Trophoblast cell (in vitro differentiated cells and primary cell): ENCODE results near the gene VMP1.

ENCODE experiments used
- DNase-seq, 2 donors: peaks; one replicate each; pipeline ENCODE4 v3.0.0-alpha.2; 2016
- H2AFZ ChIP-seq: 2 replicates; pipeline ENCODE4 v1.6.1; 2013; ENCODE audit warnings: low read length, moderate library complexity, mild to moderate bottlenecking; ENCODE audit not compliant: insufficient read depth, poor library complexity
- H2AK5ac ChIP-seq: 2 replicates; pipeline ENCODE4 v1.6.1; 2013; ENCODE audit warnings: mild to moderate bottlenecking, low read length
- H2BK120ac ChIP-seq: 2 replicates; pipeline ENCODE4 v1.6.1; 2013; ENCODE audit warnings: low read length, mild to moderate bottlenecking, moderate library complexity; ENCODE audit not compliant: insufficient read depth, poor library complexity
- H2BK12ac ChIP-seq: 2 replicates; pipeline ENCODE4 v1.6.1; 2013; ENCODE audit warnings: mild to moderate bottlenecking, low read length, moderate library complexity
- H2BK5ac ChIP-seq: 2 replicates; pipeline ENCODE4 v1.6.1; 2013; ENCODE audit warnings: low read length, low read depth, moderate library complexity, mild to moderate bottlenecking; ENCODE audit not compliant: poor library complexity
- H3K14ac ChIP-seq: 2 replicates; pipeline ENCODE4 v1.6.1; 2013; ENCODE audit warnings: mild to moderate bottlenecking, low read length
- H3K18ac ChIP-seq: 2 replicates; pipeline ENCODE4 v1.6.1; 2013; ENCODE audit warnings: mild to moderate bottlenecking, low read length
- H3K23ac ChIP-seq: 2 replicates; pipeline ENCODE4 v1.6.1; 2013; ENCODE audit warnings: low read length
- H3K27ac ChIP-seq: 2 replicates; pipeline ENCODE4 v1.5.1; 2013; ENCODE audit warnings: low read depth, mild to moderate bottlenecking, inconsistent platforms, low read length, moderate library complexity
- H3K27me3 ChIP-seq: 2 replicates; pipeline ENCODE4 v1.6.1; 2013; ENCODE audit warnings: inconsistent platforms, mild to moderate bottlenecking, low read length, moderate library complexity; ENCODE audit not compliant: insufficient read depth
- H3K36me3 ChIP-seq, 2 experiments: 1 replicate in 1 of 2; 2 replicates in 1 of 2; pipeline ENCODE4 v1.6.1; 2013; ENCODE audit warnings: low read length in 2 of 2, mild to moderate bottlenecking in 2 of 2, moderate library complexity in 1 of 2; ENCODE audit not compliant: insufficient read depth in 2 of 2, control insufficient read depth in 1 of 2
- H3K4ac ChIP-seq: 2 replicates; pipeline ENCODE4 v1.6.1; 2013; ENCODE audit warnings: low read depth, mild to moderate bottlenecking, low read length, moderate library complexity
- H3K4me1 ChIP-seq, 2 experiments: 1 replicate in 1 of 2; 2 replicates in 1 of 2; pipeline ENCODE4 v1.6.1; 2013; ENCODE audit warnings: low read length in 2 of 2, mild to moderate bottlenecking in 2 of 2, moderate library complexity in 1 of 2; ENCODE audit not compliant: insufficient read depth in 2 of 2, control insufficient read depth in 1 of 2
- H3K4me2 ChIP-seq: 2 replicates; pipeline ENCODE4 v1.6.1; 2013; ENCODE audit warnings: inconsistent platforms, mild to moderate bottlenecking, low read length, moderate library complexity
- H3K4me3 ChIP-seq: 2 replicates; pipeline ENCODE4 v1.5.1; 2013; ENCODE audit warnings: mild to moderate bottlenecking, low read depth, low read length, inconsistent platforms
- H3K79me1 ChIP-seq: one replicate; pipeline ENCODE4 v1.6.1; 2013; ENCODE audit warnings: low read length
- H3K79me2 ChIP-seq: 2 replicates; pipeline ENCODE4 v1.6.1; 2013; ENCODE audit warnings: low read length, mild to moderate bottlenecking; ENCODE audit not compliant: control insufficient read depth, insufficient read depth, poor library complexity
- H3K9ac ChIP-seq: 2 replicates; pipeline ENCODE4 v1.6.1; 2013; ENCODE audit warnings: mild to moderate bottlenecking, low read length
- H3K9me3 ChIP-seq: 2 replicates; pipeline ENCODE4 v1.6.1; 2013; ENCODE audit warnings: low read depth, mild to moderate bottlenecking, control low read depth, inconsistent platforms, low read length; ENCODE audit not compliant: insufficient read depth
- H4K12ac ChIP-seq: 2 replicates; pipeline ENCODE4 v1.6.1; 2013; ENCODE audit warnings: low read depth, mild to moderate bottlenecking, low read length, moderate library complexity
- H4K8ac ChIP-seq: 2 replicates; pipeline ENCODE4 v1.6.1; 2013; ENCODE audit warnings: low read depth, mild to moderate bottlenecking, low read length, moderate library complexity
- H4K91ac ChIP-seq: one replicate; pipeline ENCODE4 v1.6.1; 2013; ENCODE audit warnings: low read depth, mild to moderate bottlenecking, low read length, moderate library complexity
- WGBS: extraction: QIAGEN DNeasy Blood & Tissue Kit; methylation state at CpG from one replicate; pipeline ENCODE4 v1.1.7; 2013; ENCODE audit warnings: missing lambda C conversion rate; ENCODE audit not compliant: insufficient read length, insufficient coverage; ENCODE audit errors: extremely low coverage; 5-methylcytosine and 5-hydroxymethylcytosine counted together

Gene VMP1

DNA sequence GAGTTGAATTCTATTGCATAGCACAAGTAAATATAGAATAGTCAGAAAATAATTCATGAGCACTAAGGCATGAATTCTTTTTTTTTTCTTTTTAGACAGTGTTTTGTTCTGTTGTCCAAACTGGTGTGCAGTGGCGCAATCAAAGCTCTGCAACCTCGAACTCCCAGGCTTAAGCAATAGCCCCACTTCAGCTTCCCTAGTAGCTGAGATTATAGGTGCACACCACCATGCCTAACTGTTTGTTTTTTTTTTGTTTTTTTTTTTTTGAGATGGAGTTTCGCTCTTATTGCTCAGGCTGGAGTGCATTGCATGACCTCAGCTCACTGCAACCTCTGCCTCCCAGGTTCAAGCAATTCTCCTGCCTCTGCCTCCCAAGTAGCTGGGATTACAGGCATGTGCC lies 168.7 kb downstream of the VMP1 start:
- Histone ChIP-seq H3K23ac (no peak overlapping the region), H2BK5ac (no peak overlapping the region), H3K18ac (no peak overlapping the region), H2BK120ac (no peak overlapping the region), H4K8ac (no peak overlapping the region), H3K36me3 (peaks cover 17 to 18% of the 10 kb centered on the region in 2 experiments), H4K91ac (no peak overlapping the region), H3K4me1 (no peaks in the 10 kb centered on the region), H3K4me2 (no peak overlapping the region), H3K4ac (no peak overlapping the region), H2AK5ac (no peak overlapping the region), H3K14ac (no peak overlapping the region), H4K12ac (no peak overlapping the region), H2AFZ (no peak overlapping the region), H3K27ac (no peak overlapping the region), H3K9me3 (no peaks in the 10 kb centered on the region), H2BK12ac (no peak overlapping the region), H3K9ac (no peak overlapping the region), H3K79me2 (no peaks in the 10 kb centered on the region), H3K27me3 (no peaks in the 10 kb centered on the region), H3K4me3 (no peak overlapping the region), H3K79me1 (no peaks in the 10 kb centered on the region)
- no CpG with 5 or more reads among the region's 3 CpGs for WGBS
- DNase-seq: no peak

DNA sequence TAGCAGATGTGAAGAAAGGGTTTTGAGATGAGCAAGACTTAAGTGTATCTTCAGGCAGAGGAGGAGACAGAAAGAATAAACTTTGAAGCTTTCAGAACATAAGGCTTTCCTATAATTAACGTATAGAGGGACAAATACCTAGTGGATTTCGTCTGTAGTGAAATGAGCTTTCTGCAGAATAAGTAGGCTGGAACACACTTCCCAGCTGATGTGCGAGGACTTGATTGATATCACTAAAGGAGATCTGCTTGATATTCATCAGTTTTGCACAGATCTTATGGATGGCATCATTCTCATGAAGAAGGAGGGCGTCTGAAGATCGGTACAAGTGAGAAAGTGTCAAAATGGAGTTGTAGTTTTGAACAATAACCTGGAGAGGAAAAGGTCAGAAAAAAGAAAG lies 170.5 kb downstream of the VMP1 start:
- H3K4me2 ChIP-seq: no peak overlapping the region
- no peaks in the 10 kb centered on the region for H3K27me3 ChIP-seq
- no peak for DNase-seq
- no peak overlapping the region for H3K9ac ChIP-seq
- no peak overlapping the region for H3K18ac ChIP-seq
- H3K27ac ChIP-seq: no peak overlapping the region
- H3K79me2 ChIP-seq: no peaks in the 10 kb centered on the region
- no peak overlapping the region for H4K8ac ChIP-seq
- no peak overlapping the region for H3K4me3 ChIP-seq
- H3K4me1 ChIP-seq: no peaks in the 10 kb centered on the region
- no CpG with 5 or more reads among the region's 5 CpGs for WGBS
- no peak overlapping the region for H2AFZ ChIP-seq
- H4K12ac ChIP-seq: no peak overlapping the region
- no peak overlapping the region for H2AK5ac ChIP-seq
- H4K91ac ChIP-seq: no peak overlapping the region
- no peak overlapping the region for H3K14ac ChIP-seq
- no peak overlapping the region for H2BK120ac ChIP-seq
- no peak overlapping the region for H3K23ac ChIP-seq
- no peak overlapping the region for H3K4ac ChIP-seq
- no peaks in the 10 kb centered on the region for H3K79me1 ChIP-seq
- H3K9me3 ChIP-seq: no peaks in the 10 kb centered on the region
- H2BK5ac ChIP-seq: no peak overlapping the region
- H2BK12ac ChIP-seq: no peak overlapping the region
- H3K36me3 ChIP-seq: peaks cover 18 to 22% of the 10 kb centered on the region in 2 experiments

DNA sequence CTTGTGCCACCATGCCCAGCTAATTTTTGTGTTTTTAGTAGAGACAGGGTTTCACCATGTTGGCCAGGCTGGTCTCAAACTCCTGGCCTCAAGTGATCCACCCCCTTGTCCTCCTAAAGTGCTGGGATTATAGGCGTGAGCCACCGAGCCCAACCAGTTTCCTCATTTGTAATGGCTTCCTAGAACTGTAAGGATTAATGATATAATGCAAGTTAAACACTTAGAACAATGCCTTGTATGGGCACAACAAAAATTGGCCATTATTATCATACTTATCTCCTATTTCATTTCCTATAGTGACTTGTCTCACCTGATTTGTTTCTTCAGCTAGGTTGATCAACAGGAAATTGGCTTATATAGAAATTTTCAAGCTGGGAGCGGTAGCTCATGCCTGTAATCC lies 171.2 kb downstream of the VMP1 start:
- H2BK5ac ChIP-seq: no peak overlapping the region
- H3K9ac ChIP-seq: no peak overlapping the region
- no peak for DNase-seq
- no peaks in the 10 kb centered on the region for H3K27me3 ChIP-seq
- H3K14ac ChIP-seq: no peak overlapping the region
- H3K4me2 ChIP-seq: no peak overlapping the region
- H3K9me3 ChIP-seq: no peaks in the 10 kb centered on the region
- no peak overlapping the region for H2BK12ac ChIP-seq
- no peak overlapping the region for H4K12ac ChIP-seq
- no peaks in the 10 kb centered on the region for H3K79me2 ChIP-seq
- no peaks in the 10 kb centered on the region for H3K79me1 ChIP-seq
- WGBS: no CpG with 5 or more reads among the region's 3 CpGs
- H2AFZ ChIP-seq: no peak overlapping the region
- H4K91ac ChIP-seq: no peak overlapping the region
- H3K23ac ChIP-seq: no peak overlapping the region
- H3K36me3 ChIP-seq: peaks cover 23% of the 10 kb centered on the region in 2 experiments
- H3K27ac ChIP-seq: no peak overlapping the region
- no peak overlapping the region for H3K4ac ChIP-seq
- no peak overlapping the region for H2BK120ac ChIP-seq
- H2AK5ac ChIP-seq: no peak overlapping the region
- H4K8ac ChIP-seq: no peak overlapping the region
- H3K18ac ChIP-seq: no peak overlapping the region
- no peak overlapping the region for H3K4me3 ChIP-seq
- H3K4me1 ChIP-seq: no peaks in the 10 kb centered on the region

DNA sequence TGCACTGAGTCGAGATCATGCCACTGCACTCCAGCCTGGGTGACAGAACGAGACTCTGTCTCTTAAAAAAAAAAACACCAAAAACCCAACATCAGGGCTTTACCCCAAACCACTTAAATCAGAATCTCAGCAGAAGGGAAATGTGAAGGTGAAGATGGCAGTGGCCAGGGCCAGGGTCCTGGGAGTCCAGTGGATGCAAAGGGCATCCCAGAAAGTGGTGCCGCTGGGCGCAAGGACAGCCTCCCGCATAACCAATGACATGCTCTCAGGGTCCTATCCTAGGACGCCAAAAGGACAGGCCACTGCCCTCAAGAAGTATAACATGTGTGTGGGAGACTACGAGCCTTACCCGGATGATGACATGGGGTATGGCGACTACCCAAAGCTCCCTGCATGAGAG lies 177.4 kb downstream of the VMP1 start:
- Histone ChIP-seq H2BK5ac (no peak overlapping the region), H3K9ac (no peak overlapping the region), H3K27ac (no peak overlapping the region), H2BK120ac (no peak overlapping the region), H3K4ac (no peak overlapping the region), H3K9me3 (no peaks in the 10 kb centered on the region), H3K18ac (no peak overlapping the region), H2AFZ (no peak overlapping the region), H3K36me3 (peaks cover 27 to 30% of the 10 kb centered on the region in 2 experiments), H3K4me3 (no peak overlapping the region), H3K4me2 (no peak overlapping the region), H3K23ac (no peak overlapping the region), H3K79me1 (no peaks in the 10 kb centered on the region), H3K79me2 (no peaks in the 10 kb centered on the region), H4K8ac (no peak overlapping the region), H2AK5ac (no peak overlapping the region), H3K27me3 (no peaks in the 10 kb centered on the region), H2BK12ac (no peak overlapping the region), H3K14ac (no peak overlapping the region), H4K91ac (no peak overlapping the region), H3K4me1 (no peaks in the 10 kb centered on the region), H4K12ac (no peak overlapping the region)
- no peak for DNase-seq
- no CpG with 5 or more reads among the region's 9 CpGs for WGBS
